Measurements from ENCODE around the gene EIF4E3.

Gene EIF4E3

DNA sequence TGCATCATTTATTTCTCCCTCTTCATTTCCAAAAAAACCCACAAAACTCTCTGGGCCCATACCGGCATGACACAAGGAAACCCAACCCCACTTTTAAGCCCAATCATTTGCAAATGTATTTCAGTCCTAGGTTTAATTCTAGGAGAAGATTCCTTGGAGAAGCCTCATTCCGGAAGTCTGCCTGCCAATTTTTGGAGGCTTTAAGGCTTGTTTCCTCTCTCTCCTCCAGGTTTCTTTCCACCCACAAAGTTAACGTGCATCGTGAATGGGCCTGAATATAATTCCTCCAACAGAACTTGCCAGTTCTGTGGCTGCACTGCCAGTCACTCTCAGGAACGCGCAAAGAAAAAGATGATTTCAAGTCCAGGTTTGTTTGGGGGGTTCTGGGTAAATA lies 71.8 kb downstream of the EIF4E3 start:
- no peaks in the 10 kb centered on the region for H3K27me3 ChIP-seq (ENCODE audit: control insufficient read depth in 2 of 2, insufficient read depth in 2 of 2, low read length in 2 of 2)
- H3K9me3 ChIP-seq (ENCODE audit: control insufficient read depth in 2 of 2, low read length in 2 of 2): no peaks in the 10 kb centered on the region
- no peak overlapping the region for H3K27ac ChIP-seq (ENCODE audit: low read depth in 2 of 2, low read length in 2 of 2)
- no peaks in the 10 kb centered on the region for H3K36me3 ChIP-seq (ENCODE audit: control insufficient read depth in 2 of 2, insufficient read depth in 2 of 2, low read length in 2 of 2)
- no peak overlapping the region for H3K4me3 ChIP-seq (ENCODE audit: low read length in 2 of 2)
- no peak overlapping the region for H3K9ac ChIP-seq (ENCODE audit: low read depth in 1 of 2, low read length in 2 of 2)
- peaks cover 0 to 4% of the 10 kb centered on the region in 2 donors for H3K4me1 ChIP-seq (ENCODE audit: control insufficient read depth in 2 of 2, insufficient read depth in 2 of 2, low read length in 2 of 2)

DNA sequence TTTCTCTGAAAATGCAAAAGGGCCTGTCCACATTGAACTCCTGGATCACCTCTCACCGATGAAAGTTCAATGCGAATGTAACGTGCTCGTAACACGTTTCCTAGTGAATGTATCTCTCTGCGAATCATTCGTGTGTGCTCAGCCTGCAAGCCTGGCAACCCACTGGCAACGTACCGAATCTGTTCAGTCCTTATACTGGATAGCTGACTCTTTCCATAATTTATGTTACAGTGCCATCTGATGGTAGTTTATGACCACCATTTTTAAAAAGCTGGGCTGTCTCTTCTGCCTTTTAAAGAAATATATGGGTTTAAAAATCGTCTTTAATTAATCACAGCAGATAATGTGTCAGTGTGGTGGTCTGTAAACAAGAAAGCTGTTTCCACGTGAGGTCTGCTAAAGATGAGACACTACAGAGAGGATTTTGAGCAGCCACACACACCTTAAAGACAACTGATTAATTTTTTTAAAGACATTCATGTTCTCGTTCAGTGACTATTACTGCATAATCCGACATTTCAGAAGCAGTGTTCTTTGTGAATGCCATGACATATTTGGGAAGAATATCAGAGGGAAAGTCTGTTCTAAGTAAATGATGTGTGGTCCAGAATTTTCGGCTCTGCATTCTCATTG lies 72.3 kb downstream of the EIF4E3 start:
- Histone ChIP-seq H3K9me3 (ENCODE audit: control insufficient read depth in 2 of 2, low read length in 2 of 2) (no peaks in the 10 kb centered on the region), H3K4me1 (ENCODE audit: control insufficient read depth in 2 of 2, insufficient read depth in 2 of 2, low read length in 2 of 2) (peaks cover 0 to 4% of the 10 kb centered on the region in 2 donors), H3K27me3 (ENCODE audit: control insufficient read depth in 2 of 2, insufficient read depth in 2 of 2, low read length in 2 of 2) (no peaks in the 10 kb centered on the region), H3K27ac (ENCODE audit: low read depth in 2 of 2, low read length in 2 of 2) (no peak overlapping the region), H3K36me3 (ENCODE audit: control insufficient read depth in 2 of 2, insufficient read depth in 2 of 2, low read length in 2 of 2) (no peaks in the 10 kb centered on the region), H3K4me3 (ENCODE audit: low read length in 2 of 2) (peak overlapping the region in 1 of 2 donors; percentile 29), H3K9ac (ENCODE audit: low read depth in 1 of 2, low read length in 2 of 2) (no peak overlapping the region)

DNA sequence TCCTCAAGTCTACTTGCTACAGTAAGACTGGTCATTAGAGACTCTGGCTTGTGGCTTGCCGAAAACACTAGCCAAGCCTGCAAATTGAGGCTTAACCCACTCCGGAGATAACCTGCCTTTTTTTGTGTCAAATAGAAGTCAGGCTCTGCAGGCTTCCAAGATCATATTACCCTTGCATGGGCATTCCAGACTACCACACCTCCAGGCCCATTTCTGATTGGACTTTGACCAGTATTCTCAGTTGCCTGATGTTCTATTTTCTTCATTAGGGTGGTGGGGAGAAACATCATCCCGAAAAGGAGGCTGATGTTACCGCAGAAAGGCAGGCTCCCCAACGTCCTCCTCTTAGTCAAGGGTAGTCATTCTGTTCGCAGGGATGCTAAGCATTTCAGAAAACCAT lies 73.6 kb downstream of the EIF4E3 start:
- Histone ChIP-seq H3K36me3 (ENCODE audit: control insufficient read depth in 2 of 2, insufficient read depth in 2 of 2, low read length in 2 of 2) (no peaks in the 10 kb centered on the region), H3K27me3 (ENCODE audit: control insufficient read depth in 2 of 2, insufficient read depth in 2 of 2, low read length in 2 of 2) (no peaks in the 10 kb centered on the region), H3K4me1 (ENCODE audit: control insufficient read depth in 2 of 2, insufficient read depth in 2 of 2, low read length in 2 of 2) (peaks cover 0 to 4% of the 10 kb centered on the region in 2 donors), H3K27ac (ENCODE audit: low read depth in 2 of 2, low read length in 2 of 2) (no peak overlapping the region), H3K9ac (ENCODE audit: low read depth in 1 of 2, low read length in 2 of 2) (no peak overlapping the region), H3K4me3 (ENCODE audit: low read length in 2 of 2) (no peak overlapping the region), H3K9me3 (ENCODE audit: control insufficient read depth in 2 of 2, low read length in 2 of 2) (no peaks in the 10 kb centered on the region)

DNA sequence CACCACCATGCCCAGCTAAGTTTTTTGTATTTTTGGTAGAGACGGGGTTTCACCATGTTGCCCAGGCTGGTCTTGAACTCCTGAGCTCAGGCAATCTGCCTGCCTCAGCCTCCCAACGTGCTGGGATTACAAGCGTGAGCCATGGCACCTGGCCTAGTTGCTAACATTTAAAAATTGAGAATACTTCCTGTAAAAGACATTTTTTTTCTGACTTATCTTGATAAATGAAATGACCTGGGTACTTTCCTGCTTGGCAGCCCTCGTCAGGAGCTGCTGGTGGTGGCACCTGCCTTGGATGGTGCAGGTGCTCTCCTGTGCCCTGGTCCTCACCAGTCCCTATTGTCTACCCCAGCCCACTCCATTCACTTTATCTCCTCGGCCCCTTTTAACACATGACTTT lies 74.8 kb downstream of the EIF4E3 start:
- no peaks in the 10 kb centered on the region for H3K36me3 ChIP-seq (ENCODE audit: control insufficient read depth in 2 of 2, insufficient read depth in 2 of 2, low read length in 2 of 2)
- H3K27me3 ChIP-seq (ENCODE audit: control insufficient read depth in 2 of 2, insufficient read depth in 2 of 2, low read length in 2 of 2): no peaks in the 10 kb centered on the region
- no peak overlapping the region for H3K4me3 ChIP-seq (ENCODE audit: low read length in 2 of 2)
- H3K4me1 ChIP-seq (ENCODE audit: control insufficient read depth in 2 of 2, insufficient read depth in 2 of 2, low read length in 2 of 2): peaks cover 0 to 4% of the 10 kb centered on the region in 2 donors
- no peak overlapping the region for H3K9ac ChIP-seq (ENCODE audit: low read depth in 1 of 2, low read length in 2 of 2)
- H3K27ac ChIP-seq (ENCODE audit: low read depth in 2 of 2, low read length in 2 of 2): no peak overlapping the region
- no peaks in the 10 kb centered on the region for H3K9me3 ChIP-seq (ENCODE audit: control insufficient read depth in 2 of 2, low read length in 2 of 2)

DNA sequence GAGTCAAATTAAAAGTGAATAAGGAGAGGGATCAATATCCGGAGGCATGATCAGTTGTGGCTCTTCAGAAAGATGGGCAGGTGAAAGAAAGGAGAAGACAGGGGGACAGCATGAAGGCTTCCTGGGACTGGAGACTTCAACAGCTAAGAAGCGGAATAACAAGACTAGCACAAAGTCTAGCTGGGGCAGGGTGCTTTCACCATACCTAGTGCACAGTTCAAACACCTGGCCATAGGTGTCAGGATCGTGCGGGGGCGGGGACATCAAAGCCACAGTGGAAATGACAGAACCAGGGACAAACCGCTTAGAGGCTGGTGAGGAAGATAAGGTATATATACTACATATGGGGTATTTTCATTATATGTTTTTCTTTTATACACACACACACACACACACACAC lies 75.4 kb downstream of the EIF4E3 start:
- H3K4me3 ChIP-seq (ENCODE audit: low read length in 2 of 2): no peak overlapping the region
- H3K9ac ChIP-seq (ENCODE audit: low read depth in 1 of 2, low read length in 2 of 2): no peak overlapping the region
- H3K9me3 ChIP-seq (ENCODE audit: control insufficient read depth in 2 of 2, low read length in 2 of 2): no peaks in the 10 kb centered on the region
- peaks cover 0 to 4% of the 10 kb centered on the region in 2 donors for H3K4me1 ChIP-seq (ENCODE audit: control insufficient read depth in 2 of 2, insufficient read depth in 2 of 2, low read length in 2 of 2)
- H3K27ac ChIP-seq (ENCODE audit: low read depth in 2 of 2, low read length in 2 of 2): no peak overlapping the region
- no peaks in the 10 kb centered on the region for H3K27me3 ChIP-seq (ENCODE audit: control insufficient read depth in 2 of 2, insufficient read depth in 2 of 2, low read length in 2 of 2)
- no peaks in the 10 kb centered on the region for H3K36me3 ChIP-seq (ENCODE audit: control insufficient read depth in 2 of 2, insufficient read depth in 2 of 2, low read length in 2 of 2)

DNA sequence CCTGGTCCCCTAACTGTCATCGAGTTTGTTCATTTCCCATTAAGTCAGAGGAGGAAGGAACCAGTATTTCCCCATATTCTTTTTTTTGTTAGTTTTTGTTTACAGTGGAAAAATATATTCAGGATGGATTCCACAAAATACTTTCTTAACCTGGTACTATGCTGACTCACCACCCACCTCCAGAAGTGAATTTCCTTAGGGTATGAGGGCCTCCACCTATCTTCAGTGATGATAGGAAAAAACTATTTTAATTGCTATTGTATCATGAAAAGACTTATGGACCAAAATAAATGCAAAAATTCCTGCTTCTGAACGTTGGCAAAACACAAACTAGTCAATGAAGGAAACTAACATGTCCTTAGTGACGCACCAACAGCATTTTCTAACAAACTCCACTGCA lies 77.5 kb downstream of the EIF4E3 start:
- Histone ChIP-seq H3K9me3 (ENCODE audit: control insufficient read depth in 2 of 2, low read length in 2 of 2) (no peaks in the 10 kb centered on the region), H3K27me3 (ENCODE audit: control insufficient read depth in 2 of 2, insufficient read depth in 2 of 2, low read length in 2 of 2) (no peaks in the 10 kb centered on the region), H3K4me3 (ENCODE audit: low read length in 2 of 2) (no peak overlapping the region), H3K27ac (ENCODE audit: low read depth in 2 of 2, low read length in 2 of 2) (no peak overlapping the region), H3K36me3 (ENCODE audit: control insufficient read depth in 2 of 2, insufficient read depth in 2 of 2, low read length in 2 of 2) (no peaks in the 10 kb centered on the region), H3K4me1 (ENCODE audit: control insufficient read depth in 2 of 2, insufficient read depth in 2 of 2, low read length in 2 of 2) (peaks cover 0 to 4% of the 10 kb centered on the region in 2 donors), H3K9ac (ENCODE audit: low read depth in 1 of 2, low read length in 2 of 2) (no peak overlapping the region)

DNA sequence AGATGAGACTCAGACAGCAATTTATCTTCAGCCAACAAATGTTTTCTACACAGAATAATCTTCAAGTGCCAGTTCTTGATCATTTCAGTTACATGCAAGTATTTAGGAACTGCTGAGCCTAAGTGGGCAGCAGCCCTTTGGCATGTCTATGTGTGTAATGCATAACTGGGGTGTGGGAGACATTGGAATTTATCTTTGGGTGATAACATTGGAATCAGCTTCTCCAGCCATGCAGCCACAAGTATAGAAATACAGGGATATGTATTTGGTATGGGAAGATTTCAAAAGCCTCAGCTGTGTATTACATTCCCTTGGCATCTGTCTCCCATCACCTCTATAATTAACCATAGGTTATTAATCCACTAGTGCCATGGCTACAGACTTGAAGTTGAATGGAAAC lies 78.2 kb downstream of the EIF4E3 start:
- no peak overlapping the region for H3K9ac ChIP-seq (ENCODE audit: low read depth in 1 of 2, low read length in 2 of 2)
- no peak overlapping the region for H3K4me3 ChIP-seq (ENCODE audit: low read length in 2 of 2)
- no peaks in the 10 kb centered on the region for H3K27me3 ChIP-seq (ENCODE audit: control insufficient read depth in 2 of 2, insufficient read depth in 2 of 2, low read length in 2 of 2)
- H3K27ac ChIP-seq (ENCODE audit: low read depth in 2 of 2, low read length in 2 of 2): no peak overlapping the region
- H3K4me1 ChIP-seq (ENCODE audit: control insufficient read depth in 2 of 2, insufficient read depth in 2 of 2, low read length in 2 of 2): no peaks in the 10 kb centered on the region
- H3K36me3 ChIP-seq (ENCODE audit: control insufficient read depth in 2 of 2, insufficient read depth in 2 of 2, low read length in 2 of 2): no peaks in the 10 kb centered on the region
- H3K9me3 ChIP-seq (ENCODE audit: control insufficient read depth in 2 of 2, low read length in 2 of 2): no peaks in the 10 kb centered on the region

DNA sequence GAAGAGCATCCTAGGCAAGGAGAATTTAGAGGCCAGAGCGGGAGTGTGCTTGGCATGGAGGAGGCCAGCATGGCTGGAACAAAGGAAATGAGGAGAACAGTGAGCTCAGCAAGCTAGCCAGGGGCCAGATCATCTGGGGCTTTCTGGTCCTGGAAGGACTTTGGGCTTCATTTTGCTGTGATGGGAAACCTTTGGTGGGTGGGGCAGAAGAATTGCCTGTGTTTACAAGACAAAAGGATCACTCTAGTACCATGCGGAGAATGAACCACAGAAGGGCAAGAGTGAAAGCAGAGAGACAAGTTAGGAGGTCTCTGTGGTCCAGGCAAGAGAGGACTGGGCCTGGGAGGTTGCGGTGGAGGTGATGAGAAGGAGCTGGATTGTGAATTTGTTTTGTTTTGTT lies 80.1 kb downstream of the EIF4E3 start:
- Histone ChIP-seq H3K4me3 (ENCODE audit: low read length in 2 of 2) (no peak overlapping the region), H3K9ac (ENCODE audit: low read depth in 1 of 2, low read length in 2 of 2) (no peak overlapping the region), H3K27ac (ENCODE audit: low read depth in 2 of 2, low read length in 2 of 2) (no peak overlapping the region), H3K4me1 (ENCODE audit: control insufficient read depth in 2 of 2, insufficient read depth in 2 of 2, low read length in 2 of 2) (no peaks in the 10 kb centered on the region), H3K9me3 (ENCODE audit: control insufficient read depth in 2 of 2, low read length in 2 of 2) (no peaks in the 10 kb centered on the region), H3K36me3 (ENCODE audit: control insufficient read depth in 2 of 2, insufficient read depth in 2 of 2, low read length in 2 of 2) (no peaks in the 10 kb centered on the region), H3K27me3 (ENCODE audit: control insufficient read depth in 2 of 2, insufficient read depth in 2 of 2, low read length in 2 of 2) (no peaks in the 10 kb centered on the region)

DNA sequence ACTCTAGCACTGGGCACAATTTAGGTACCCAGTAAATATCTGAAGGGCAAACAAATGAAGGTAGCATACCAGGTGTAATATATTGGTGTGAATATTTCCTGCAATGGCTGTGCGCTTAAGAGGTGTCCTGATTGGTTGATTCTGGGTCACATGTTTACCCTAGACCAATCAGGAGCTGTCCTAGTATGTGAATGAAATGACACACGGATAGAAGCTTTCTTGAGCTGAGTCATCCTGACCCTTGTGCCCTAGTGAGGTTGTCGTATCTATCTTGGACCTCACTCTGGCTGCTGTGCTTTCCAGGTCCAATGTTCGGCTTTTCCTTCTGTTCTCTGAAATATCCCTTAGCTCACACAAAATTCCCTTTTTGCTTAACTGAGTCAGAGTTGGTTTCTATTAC lies 83.5 kb downstream of the EIF4E3 start:
- Histone ChIP-seq H3K27me3 (ENCODE audit: control insufficient read depth in 2 of 2, insufficient read depth in 2 of 2, low read length in 2 of 2) (no peaks in the 10 kb centered on the region), H3K27ac (ENCODE audit: low read depth in 2 of 2, low read length in 2 of 2) (no peak overlapping the region), H3K4me1 (ENCODE audit: control insufficient read depth in 2 of 2, insufficient read depth in 2 of 2, low read length in 2 of 2) (no peaks in the 10 kb centered on the region), H3K36me3 (ENCODE audit: control insufficient read depth in 2 of 2, insufficient read depth in 2 of 2, low read length in 2 of 2) (no peaks in the 10 kb centered on the region), H3K4me3 (ENCODE audit: low read length in 2 of 2) (no peak overlapping the region), H3K9ac (ENCODE audit: low read depth in 1 of 2, low read length in 2 of 2) (no peak overlapping the region), H3K9me3 (ENCODE audit: control insufficient read depth in 2 of 2, low read length in 2 of 2) (no peaks in the 10 kb centered on the region)

DNA sequence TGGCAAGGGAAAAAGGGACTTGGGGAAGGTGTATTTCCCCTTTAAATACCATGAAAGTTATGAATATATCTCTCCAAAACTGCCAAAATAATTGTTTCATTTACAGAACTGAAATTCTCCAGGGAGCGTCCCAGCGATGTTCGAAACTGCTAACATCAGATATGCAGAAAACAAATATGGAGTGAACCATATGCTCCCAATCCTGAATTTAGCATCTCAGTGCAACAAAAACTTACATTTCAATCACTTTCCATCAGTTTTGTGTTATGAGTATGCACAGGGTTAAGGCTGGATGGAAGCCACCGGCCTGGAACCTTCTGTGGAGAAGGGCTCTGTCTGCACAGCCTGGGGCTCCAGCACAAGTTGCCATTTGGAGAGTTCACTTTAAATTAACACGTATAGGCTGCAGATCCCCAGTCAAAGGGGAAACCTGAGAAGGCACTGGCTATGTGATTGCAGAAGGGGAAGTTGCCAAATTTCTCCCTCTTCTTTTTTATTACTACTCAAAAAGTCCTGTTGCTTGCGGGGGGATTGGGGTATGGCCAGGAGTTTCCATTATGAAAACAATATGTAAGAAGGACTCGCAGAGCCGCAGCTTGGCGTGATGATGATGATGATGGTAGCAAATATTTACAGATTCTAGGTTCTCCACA lies 84.7 kb downstream of the EIF4E3 start:
- Histone ChIP-seq H3K27ac (ENCODE audit: low read depth in 2 of 2, low read length in 2 of 2) (no peak overlapping the region), H3K4me1 (ENCODE audit: control insufficient read depth in 2 of 2, insufficient read depth in 2 of 2, low read length in 2 of 2) (no peaks in the 10 kb centered on the region), H3K9ac (ENCODE audit: low read depth in 1 of 2, low read length in 2 of 2) (no peak overlapping the region), H3K4me3 (ENCODE audit: low read length in 2 of 2) (no peak overlapping the region), H3K9me3 (ENCODE audit: control insufficient read depth in 2 of 2, low read length in 2 of 2) (no peaks in the 10 kb centered on the region), H3K27me3 (ENCODE audit: control insufficient read depth in 2 of 2, insufficient read depth in 2 of 2, low read length in 2 of 2) (no peaks in the 10 kb centered on the region), H3K36me3 (ENCODE audit: control insufficient read depth in 2 of 2, insufficient read depth in 2 of 2, low read length in 2 of 2) (no peaks in the 10 kb centered on the region)
